Measurements from ENCODE around the gene IL6ST. TPM values are rescaled to one million over a fixed set of nuclear protein-coding genes. Genes with fewer than 3 reads are reported as not detected.

The IL6ST gene
- total RNA-seq, 2 donors from 2014 or later: 50.0 to 53.8 TPM

GRCh38 chr5:55885359-55885758 lies 109.4 kb downstream of the IL6ST start:
- no peak for DNase-seq
- ATAC-seq (replicated peaks in 1 of 2): no peak
- Mint-ChIP-seq H3K4me1 (ENCODE audit: low read depth) (peaks cover 5% of the 10 kb centered on the region), H3K36me3 (ENCODE audit: insufficient read depth in 2 of 2) (no peaks in the 10 kb centered on the region), H3K27me3 (ENCODE audit: low read depth) (peaks cover 8% of the 10 kb centered on the region), H3K27ac (no peak overlapping the region), H3K4me3 (no peak overlapping the region), H3K9me3 (no peaks in the 10 kb centered on the region)

Other genes with a start within 250 kb of the IL6ST start
- 1 to 10 TPM in 1 of 2 donors, under 1 TPM in 1; 0.99 to 3.6 TPM for gene IL31RA, start 143.6 kb downstream of the IL6ST start, total RNA-seq
- 1 to 10 TPM in 1 of 2 donors, under 1 TPM in 1; 0.74 to 3.4 TPM for gene ANKRD55, start 238.4 kb upstream of the IL6ST start, total RNA-seq

Measured in activated T-cell treated with anti-CD3 and anti-CD28 coated beads, Interleukin-2, amount 50 U/mL, for 72 hours (primary cell).